Measurements from ENCODE around the gene PLA2G3. TPM values are rescaled to one million over a fixed set of nuclear protein-coding genes. Genes with fewer than 3 reads are reported as not detected.

The PLA2G3 gene
- polyA plus RNA-seq, 4 donors, result 0.07 to 0.27 (median 0.16) TPM

GRCh38 chr22:31148953-31149627, 8.8 kb upstream of the PLA2G3 start:
- DNase-seq (ENCODE audit: low read depth in 4 of 4, low spot score in 3 of 4), result peak in 1 of 4 donors; percentile 47

- DNase-seq (ENCODE audit: low read depth in 4 of 4, low spot score in 3 of 4), result no peak
Measured at GRCh38 chr22:31148488-31148887, 8.2 kb upstream of the PLA2G3 start.

- no peak for DNase-seq (ENCODE audit: low read depth in 4 of 4, low spot score in 3 of 4)
Measured at GRCh38 chr22:31144223-31144622, 3.9 kb upstream of the PLA2G3 start.

GRCh38 chr22:31143537-31143936, 3.2 kb upstream of the PLA2G3 start:
- no peak for DNase-seq (ENCODE audit: low read depth in 4 of 4, low spot score in 3 of 4)

- DNase-seq (ENCODE audit: low read depth in 4 of 4, low spot score in 3 of 4), result no peak
Measured at GRCh38 chr22:31143038-31143437, 2.7 kb upstream of the PLA2G3 start.

- no peak for DNase-seq (ENCODE audit: low read depth in 4 of 4, low spot score in 3 of 4)
Measured at GRCh38 chr22:31142285-31142684, 2.0 kb upstream of the PLA2G3 start.

- no peak for DNase-seq (ENCODE audit: low read depth in 4 of 4, low spot score in 3 of 4)
Measured at GRCh38 chr22:31141551-31141950, 1.2 kb upstream of the PLA2G3 start.

GRCh38 chr22:31140746-31141145, 438 bp upstream of the PLA2G3 start:
- no peak for DNase-seq (ENCODE audit: low read depth in 4 of 4, low spot score in 3 of 4)

- DNase-seq (ENCODE audit: low read depth in 4 of 4, low spot score in 3 of 4), result no peak
Measured at GRCh38 chr22:31139066-31139465, 1.2 kb downstream of the PLA2G3 start.

- DNase-seq (ENCODE audit: low read depth in 4 of 4, low spot score in 3 of 4), result no peak
Measured at GRCh38 chr22:31138126-31138525, 2.2 kb downstream of the PLA2G3 start.

- no peak for DNase-seq (ENCODE audit: low read depth in 4 of 4, low spot score in 3 of 4)
Measured at GRCh38 chr22:31137721-31138120, 2.6 kb downstream of the PLA2G3 start.

GRCh38 chr22:31136711-31137110, 3.6 kb downstream of the PLA2G3 start:
- DNase-seq (ENCODE audit: low read depth in 4 of 4, low spot score in 3 of 4), result no peak

GRCh38 chr22:31136155-31136554, 4.2 kb downstream of the PLA2G3 start:
- DNase-seq (ENCODE audit: low read depth in 4 of 4, low spot score in 3 of 4), result no peak

- DNase-seq (ENCODE audit: low read depth in 4 of 4, low spot score in 3 of 4), result no peak
Measured at GRCh38 chr22:31135706-31136105, 4.6 kb downstream of the PLA2G3 start.

GRCh38 chr22:31134688-31135087, 5.6 kb downstream of the PLA2G3 start:
- no peak for DNase-seq (ENCODE audit: low read depth in 4 of 4, low spot score in 3 of 4)

GRCh38 chr22:31133911-31134310, 6.4 kb downstream of the PLA2G3 start:
- no peak for DNase-seq (ENCODE audit: low read depth in 4 of 4, low spot score in 3 of 4)

GRCh38 chr22:31130873-31131272, 9.4 kb downstream of the PLA2G3 start:
- no peak for DNase-seq (ENCODE audit: low read depth in 4 of 4, low spot score in 3 of 4)

GRCh38 chr22:31128156-31128555, 12.2 kb downstream of the PLA2G3 start:
- DNase-seq (ENCODE audit: low read depth in 4 of 4, low spot score in 3 of 4), result no peak

GRCh38 chr22:31127181-31127772, 13.0 kb downstream of the PLA2G3 start:
- no peak for DNase-seq (ENCODE audit: low read depth in 4 of 4, low spot score in 3 of 4)

- no peak for DNase-seq (ENCODE audit: low read depth in 4 of 4, low spot score in 3 of 4)
Measured at GRCh38 chr22:31126869-31127175, 13.5 kb downstream of the PLA2G3 start.

- DNase-seq (ENCODE audit: low read depth in 4 of 4, low spot score in 3 of 4), result no peak
Measured at GRCh38 chr22:31126128-31126868, 14.0 kb downstream of the PLA2G3 start.

- DNase-seq (ENCODE audit: low read depth in 4 of 4, low spot score in 3 of 4), result no peak
Measured at GRCh38 chr22:31125521-31126117, 14.7 kb downstream of the PLA2G3 start.

All from left renal pelvis (tissue), 4 donors.